Measurements from ENCODE around the gene CYP8B1.

DNA sequence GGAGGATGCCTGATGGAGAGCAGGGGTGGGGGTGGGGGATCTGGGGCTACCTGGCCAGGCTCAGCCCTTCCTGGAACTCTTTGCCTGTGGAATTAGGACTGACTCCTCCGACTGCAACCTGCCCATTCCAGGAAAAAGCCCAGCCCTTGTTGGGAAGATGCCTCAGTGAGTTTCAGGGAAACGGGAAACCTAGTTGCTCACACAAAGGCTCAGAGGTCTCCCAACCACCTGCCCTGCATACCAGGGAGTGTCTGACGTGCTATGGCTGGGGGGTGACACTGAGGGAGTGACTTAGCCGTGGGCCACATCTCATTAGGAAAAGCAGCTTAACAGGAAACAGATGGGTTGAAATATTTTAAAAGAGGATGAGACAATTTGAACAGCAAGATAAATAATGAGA, 27.9 kb downstream of the CYP8B1 start:
- TF ChIP-seq, protein P1, sequence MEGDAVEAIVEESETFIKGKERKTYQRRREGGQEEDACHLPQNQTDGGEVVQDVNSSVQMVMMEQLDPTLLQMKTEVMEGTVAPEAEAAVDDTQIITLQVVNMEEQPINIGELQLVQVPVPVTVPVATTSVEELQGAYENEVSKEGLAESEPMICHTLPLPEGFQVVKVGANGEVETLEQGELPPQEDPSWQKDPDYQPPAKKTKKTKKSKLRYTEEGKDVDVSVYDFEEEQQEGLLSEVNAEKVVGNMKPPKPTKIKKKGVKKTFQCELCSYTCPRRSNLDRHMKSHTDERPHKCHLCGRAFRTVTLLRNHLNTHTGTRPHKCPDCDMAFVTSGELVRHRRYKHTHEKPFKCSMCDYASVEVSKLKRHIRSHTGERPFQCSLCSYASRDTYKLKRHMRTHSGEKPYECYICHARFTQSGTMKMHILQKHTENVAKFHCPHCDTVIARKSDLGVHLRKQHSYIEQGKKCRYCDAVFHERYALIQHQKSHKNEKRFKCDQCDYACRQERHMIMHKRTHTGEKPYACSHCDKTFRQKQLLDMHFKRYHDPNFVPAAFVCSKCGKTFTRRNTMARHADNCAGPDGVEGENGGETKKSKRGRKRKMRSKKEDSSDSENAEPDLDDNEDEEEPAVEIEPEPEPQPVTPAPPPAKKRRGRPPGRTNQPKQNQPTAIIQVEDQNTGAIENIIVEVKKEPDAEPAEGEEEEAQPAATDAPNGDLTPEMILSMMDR (IDR thresholded peaks at IDR 0.05): no peak
- TF ChIP-seq POLR2A (IDR thresholded peaks at IDR 0.05): no peak
